ENCODE measurements around the gene RSRP1.

DNA sequence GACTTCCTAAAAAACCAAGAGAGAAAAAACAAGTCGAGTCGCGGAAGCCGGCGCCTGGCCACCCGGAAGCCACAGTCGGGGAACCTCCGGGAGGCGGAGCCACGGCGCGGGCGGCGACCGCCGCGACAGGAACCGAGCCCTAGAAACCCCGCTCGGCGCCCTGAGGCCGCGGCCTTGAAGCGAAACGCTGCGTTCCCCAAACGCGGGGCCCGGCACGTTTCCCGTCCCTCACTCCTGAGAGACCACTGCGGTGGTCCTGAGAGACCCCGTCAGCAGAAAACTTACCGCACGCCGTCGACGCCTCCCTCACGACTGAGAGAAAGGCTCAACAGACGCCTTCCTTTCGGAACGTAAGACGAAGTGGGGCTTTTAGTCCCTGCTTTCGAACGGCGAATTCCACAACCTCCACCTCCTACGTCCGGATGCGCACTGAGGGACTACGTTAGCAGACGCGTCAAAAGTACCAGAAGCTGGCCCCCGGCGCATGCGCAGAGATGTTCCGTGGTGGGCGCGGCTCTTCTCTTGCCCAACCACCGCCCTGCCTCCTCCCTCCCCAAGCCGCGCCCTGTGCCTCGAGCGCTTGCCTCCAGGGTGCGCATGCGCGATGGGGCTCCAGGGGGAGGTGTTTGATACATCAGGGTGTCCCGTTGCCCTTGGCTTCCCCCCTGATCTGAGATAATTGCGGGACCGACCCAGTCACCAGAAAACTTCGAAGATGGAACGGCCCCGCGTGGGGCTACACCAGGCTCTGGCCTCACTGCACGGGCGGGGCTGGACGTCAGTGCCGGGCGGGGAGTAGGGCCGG lies at the start of gene RSRP1:
- TF ChIP-seq, protein P1, sequence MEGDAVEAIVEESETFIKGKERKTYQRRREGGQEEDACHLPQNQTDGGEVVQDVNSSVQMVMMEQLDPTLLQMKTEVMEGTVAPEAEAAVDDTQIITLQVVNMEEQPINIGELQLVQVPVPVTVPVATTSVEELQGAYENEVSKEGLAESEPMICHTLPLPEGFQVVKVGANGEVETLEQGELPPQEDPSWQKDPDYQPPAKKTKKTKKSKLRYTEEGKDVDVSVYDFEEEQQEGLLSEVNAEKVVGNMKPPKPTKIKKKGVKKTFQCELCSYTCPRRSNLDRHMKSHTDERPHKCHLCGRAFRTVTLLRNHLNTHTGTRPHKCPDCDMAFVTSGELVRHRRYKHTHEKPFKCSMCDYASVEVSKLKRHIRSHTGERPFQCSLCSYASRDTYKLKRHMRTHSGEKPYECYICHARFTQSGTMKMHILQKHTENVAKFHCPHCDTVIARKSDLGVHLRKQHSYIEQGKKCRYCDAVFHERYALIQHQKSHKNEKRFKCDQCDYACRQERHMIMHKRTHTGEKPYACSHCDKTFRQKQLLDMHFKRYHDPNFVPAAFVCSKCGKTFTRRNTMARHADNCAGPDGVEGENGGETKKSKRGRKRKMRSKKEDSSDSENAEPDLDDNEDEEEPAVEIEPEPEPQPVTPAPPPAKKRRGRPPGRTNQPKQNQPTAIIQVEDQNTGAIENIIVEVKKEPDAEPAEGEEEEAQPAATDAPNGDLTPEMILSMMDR (IDR thresholded peaks at IDR 0.05 in 4 of 5, conservative IDR thresholded peaks at IDR 0.05 in 1 of 5) = peak in 2 of 5 experiments; percentile 18 to 25
- peak; percentile 99 to 100 for TF ChIP-seq POLR2A (IDR thresholded peaks at IDR 0.05)
